Mesothelial cell of epicardium (in vitro differentiated cells): ENCODE data around the gene LRRN3. TPM values are rescaled to one million over a fixed set of nuclear protein-coding genes. Genes with fewer than 3 reads are reported as not detected.

Source experiments
- DNase-seq, 2 experiments: peaks; one replicate each; pipeline ENCODE4 v3.0.0; 2021; ENCODE audit warnings: low spot score in 2 of 2; ENCODE audit not compliant: unreplicated experiment in 2 of 2
- H3K27ac Mint-ChIP-seq: 2 replicates; pipeline ENCODE4 v1.8.0; 2021; ENCODE audit warnings: mixed read lengths
- H3K27me3 Mint-ChIP-seq: 2 replicates; pipeline ENCODE4 v1.8.0; 2021; ENCODE audit warnings: low read depth, mixed read lengths
- H3K36me3 Mint-ChIP-seq: 2 replicates; pipeline ENCODE4 v1.8.0; 2021; ENCODE audit warnings: mixed read lengths
- H3K4me1 Mint-ChIP-seq: 2 replicates; pipeline ENCODE4 v1.8.0; 2021; ENCODE audit warnings: mixed read lengths
- H3K4me3 Mint-ChIP-seq: 2 replicates; pipeline ENCODE4 v1.8.0; 2021; ENCODE audit warnings: mild to moderate bottlenecking, moderate library complexity, mixed read lengths
- H3K9me3 Mint-ChIP-seq: 2 replicates; pipeline ENCODE4 v1.8.0; 2021; ENCODE audit warnings: mixed read lengths
- total RNA-seq: library from RNA; stranded (reverse); gene quantifications from 3 replicates; pipeline ENCODE4 v1.2.1, GENCODE V29; 2021
- TF ChIP-seq, protein P1 (sequence below): fragments of 200-600 bp; sonication (generic); IDR thresholded peaks from one replicate; pipeline ENCODE4 v1.5.0; 2021; ENCODE audit warnings: antibody characterized with exemption; ENCODE audit not compliant: unreplicated experiment

Gene LRRN3
- total RNA-seq, 1 donor from 2014 or later, result 9.4 TPM

DNA sequence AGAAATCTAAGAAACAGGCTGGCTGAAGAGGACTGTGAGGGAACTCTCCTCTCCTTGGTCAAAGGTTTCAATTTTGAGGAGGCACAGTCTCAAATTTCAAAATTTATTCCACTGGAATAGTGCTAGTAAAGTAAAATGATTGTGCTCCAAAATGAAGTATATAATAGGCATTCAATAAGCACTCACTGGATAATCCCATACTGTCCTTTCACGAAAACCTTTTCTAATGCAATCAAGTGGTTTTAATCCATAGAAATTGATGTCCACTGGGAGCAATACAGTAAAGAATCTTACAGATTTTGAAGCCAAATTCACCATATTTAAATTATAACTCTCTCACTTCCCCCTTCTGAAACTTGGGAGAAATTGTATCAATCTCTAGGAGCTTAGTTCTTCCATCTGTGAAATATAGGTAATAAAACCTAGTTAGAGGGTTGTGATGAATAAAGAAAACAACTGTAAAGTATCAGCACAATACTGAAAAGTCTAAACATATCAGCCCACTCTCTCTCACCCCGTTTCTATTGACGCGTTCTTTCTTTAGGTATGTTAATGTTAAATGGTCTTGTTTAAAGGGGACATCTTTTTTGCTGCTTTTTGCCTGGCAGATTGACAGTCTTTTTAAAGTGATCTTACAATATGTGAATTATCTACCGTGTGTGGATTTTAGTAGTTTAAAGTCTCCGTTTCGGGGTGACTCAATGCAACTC, 40.8 kb upstream of the LRRN3 start:
- H3K36me3 Mint-ChIP-seq, result no peaks in the 10 kb centered on the region
- peaks cover 17% of the 10 kb centered on the region for H3K4me1 Mint-ChIP-seq

DNA sequence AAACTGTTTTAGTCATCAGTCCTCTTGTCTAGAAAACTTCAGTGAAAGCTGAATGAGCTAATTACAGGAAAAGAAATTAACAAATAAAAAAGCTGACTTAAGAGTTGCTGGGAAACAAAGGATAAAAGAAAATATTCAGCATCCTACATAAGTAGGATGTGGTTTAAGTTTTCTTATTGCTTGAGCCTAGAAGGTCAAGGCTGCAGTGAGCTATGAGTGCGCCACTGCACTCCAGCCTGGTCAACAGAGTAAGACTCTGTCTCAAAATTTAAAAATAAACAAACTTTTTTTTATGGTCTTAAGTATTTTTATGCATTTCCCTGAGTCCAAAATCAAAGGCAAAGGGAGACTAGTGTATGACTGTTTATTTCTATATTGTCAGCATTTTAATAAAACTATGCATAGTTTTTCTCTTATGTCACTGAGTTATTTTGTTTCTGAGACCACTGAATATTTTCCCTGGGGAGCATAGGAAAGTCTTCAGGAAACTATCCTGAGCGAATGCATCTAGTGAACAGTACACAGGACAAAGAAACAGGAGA, 40.0 kb upstream of the LRRN3 start:
- Mint-ChIP-seq H3K4me3 (no peak overlapping the region), H3K27me3 (no peaks in the 10 kb centered on the region), H3K4me1 (peaks cover 14% of the 10 kb centered on the region), H3K36me3 (no peaks in the 10 kb centered on the region), H3K9me3 (no peaks in the 10 kb centered on the region), H3K27ac (no peak overlapping the region)
- TF ChIP-seq, protein P1, sequence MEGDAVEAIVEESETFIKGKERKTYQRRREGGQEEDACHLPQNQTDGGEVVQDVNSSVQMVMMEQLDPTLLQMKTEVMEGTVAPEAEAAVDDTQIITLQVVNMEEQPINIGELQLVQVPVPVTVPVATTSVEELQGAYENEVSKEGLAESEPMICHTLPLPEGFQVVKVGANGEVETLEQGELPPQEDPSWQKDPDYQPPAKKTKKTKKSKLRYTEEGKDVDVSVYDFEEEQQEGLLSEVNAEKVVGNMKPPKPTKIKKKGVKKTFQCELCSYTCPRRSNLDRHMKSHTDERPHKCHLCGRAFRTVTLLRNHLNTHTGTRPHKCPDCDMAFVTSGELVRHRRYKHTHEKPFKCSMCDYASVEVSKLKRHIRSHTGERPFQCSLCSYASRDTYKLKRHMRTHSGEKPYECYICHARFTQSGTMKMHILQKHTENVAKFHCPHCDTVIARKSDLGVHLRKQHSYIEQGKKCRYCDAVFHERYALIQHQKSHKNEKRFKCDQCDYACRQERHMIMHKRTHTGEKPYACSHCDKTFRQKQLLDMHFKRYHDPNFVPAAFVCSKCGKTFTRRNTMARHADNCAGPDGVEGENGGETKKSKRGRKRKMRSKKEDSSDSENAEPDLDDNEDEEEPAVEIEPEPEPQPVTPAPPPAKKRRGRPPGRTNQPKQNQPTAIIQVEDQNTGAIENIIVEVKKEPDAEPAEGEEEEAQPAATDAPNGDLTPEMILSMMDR, result no peak
- no peak for DNase-seq

More for the DNA sequence above, 40.8 kb upstream of the LRRN3 start:
- TF ChIP-seq, protein P1, result no peak
- H3K27me3 Mint-ChIP-seq, result no peaks in the 10 kb centered on the region
- H3K4me3 Mint-ChIP-seq, result no peak overlapping the region
- H3K9me3 Mint-ChIP-seq, result no peaks in the 10 kb centered on the region
- no peak for DNase-seq
- no peak overlapping the region for H3K27ac Mint-ChIP-seq

DNA sequence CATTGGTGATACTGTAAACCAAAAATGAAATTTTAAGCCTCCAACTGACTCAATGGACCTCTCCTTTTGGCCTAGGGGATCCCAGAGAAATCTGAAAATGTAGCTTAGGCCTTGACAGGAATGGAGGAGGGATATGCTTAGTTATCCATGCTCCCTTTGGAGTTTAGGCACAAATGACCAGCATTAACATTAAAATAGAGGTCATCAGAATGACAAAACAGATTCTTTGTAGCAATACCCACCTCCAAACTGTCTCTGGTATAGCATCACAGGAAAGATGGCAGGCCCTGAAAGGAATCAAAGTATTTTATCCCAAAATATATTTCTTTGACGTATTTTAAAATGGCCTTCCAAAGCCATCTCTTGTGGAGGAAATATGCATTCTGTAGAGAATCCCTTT, 39.1 kb upstream of the LRRN3 start:
- TF ChIP-seq, protein P1, result no peak
- H3K4me3 Mint-ChIP-seq, result no peak overlapping the region

DNA sequence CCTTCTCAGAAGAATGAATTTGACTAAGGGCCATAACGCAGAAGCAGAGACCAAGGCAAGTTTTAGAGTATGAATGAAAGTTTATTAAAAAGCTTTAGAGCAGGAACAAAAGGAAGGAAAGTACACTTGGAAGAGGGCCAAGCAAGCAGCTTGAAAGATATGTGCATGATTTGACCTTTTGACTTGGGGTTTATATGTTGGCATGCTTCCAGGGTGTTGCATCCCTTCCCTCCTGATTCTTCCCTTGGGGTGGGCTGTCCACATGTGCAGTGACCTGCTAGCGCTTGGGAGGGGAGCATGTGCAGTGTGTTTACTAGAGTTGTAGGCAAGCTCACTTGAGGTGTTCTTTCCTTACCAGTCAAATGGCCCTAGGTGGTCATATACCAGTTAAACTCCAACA, 37.9 kb upstream of the LRRN3 start:
- Mint-ChIP-seq H3K27ac (peak overlapping the region; percentile 43), H3K36me3 (no peaks in the 10 kb centered on the region), H3K4me1 (peaks cover 14% of the 10 kb centered on the region), H3K9me3 (no peaks in the 10 kb centered on the region), H3K27me3 (no peaks in the 10 kb centered on the region), H3K4me3 (no peak overlapping the region)
- no peak for DNase-seq
- TF ChIP-seq, protein P1, result no peak

More for the DNA sequence above, 39.1 kb upstream of the LRRN3 start:
- Mint-ChIP-seq H3K36me3 (no peaks in the 10 kb centered on the region), H3K27ac (no peak overlapping the region), H3K9me3 (no peaks in the 10 kb centered on the region), H3K4me1 (peaks cover 14% of the 10 kb centered on the region), H3K27me3 (no peaks in the 10 kb centered on the region)
- DNase-seq, result no peak

DNA sequence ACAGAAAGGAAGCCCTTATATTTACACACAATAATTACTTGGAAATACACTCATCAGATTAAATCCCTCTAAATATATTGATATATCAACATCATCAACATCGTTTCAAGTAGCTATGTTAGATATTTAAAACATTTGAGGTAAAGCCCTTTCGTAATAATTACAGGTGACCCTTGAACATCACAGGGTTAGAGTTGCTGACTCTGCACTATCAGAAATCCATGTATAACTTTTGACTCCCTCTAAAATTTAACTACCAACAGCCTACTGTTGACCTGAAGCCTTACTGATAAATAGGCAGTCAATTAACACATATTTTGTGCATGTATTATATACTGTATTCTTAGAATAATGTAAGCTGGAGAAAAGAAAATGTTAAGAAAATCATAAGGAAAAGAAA, 34.6 kb upstream of the LRRN3 start:
- Mint-ChIP-seq H3K4me3 (no peak overlapping the region), H3K36me3 (no peaks in the 10 kb centered on the region), H3K9me3 (no peaks in the 10 kb centered on the region), H3K4me1 (peaks cover 21% of the 10 kb centered on the region), H3K27ac (no peak overlapping the region), H3K27me3 (no peaks in the 10 kb centered on the region)
- DNase-seq, result no peak
- TF ChIP-seq, protein P1, result no peak
